ENCODE data around the gene GGTLC2. TPM values are rescaled to one million over a fixed set of nuclear protein-coding genes. Genes with fewer than 3 reads are reported as not detected.
A peak's percentile ranks its signal among the peaks of the same experiment; 100 is the strongest.
"Not testable (repeated sequence)": the region's sequence is repeated elsewhere in the genome, so short reads cannot be mapped to it uniquely, and the experiment has no call there.

GGTLC2 gene
- total RNA-seq, 4 donors from 2014 or later: not detected

DNA sequence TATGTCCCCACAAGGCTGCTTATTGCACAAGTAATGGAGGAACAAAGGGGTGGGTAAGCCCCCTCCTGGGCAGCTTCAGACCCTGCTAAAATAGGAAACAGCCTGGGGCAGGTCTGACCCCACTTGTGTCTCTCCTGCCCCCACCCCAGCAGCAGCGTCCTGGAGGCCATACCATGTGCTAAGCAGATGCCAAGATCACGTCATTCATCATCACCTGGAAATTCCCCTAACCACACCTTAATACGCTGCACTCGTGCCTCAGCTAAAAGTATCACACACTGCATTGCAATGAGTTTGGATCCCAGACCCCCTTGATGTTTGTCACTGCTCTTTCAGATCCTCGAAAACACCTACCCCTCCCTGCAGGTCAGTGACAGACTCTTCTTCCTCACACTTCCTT lies 27.8 kb upstream of the GGTLC2 start:
- no peak overlapping the region for H3K4me3 ChIP-seq (ENCODE audit: low read depth, poor library complexity, severe bottlenecking)
- no peak for DNase-seq (ENCODE audit: low spot score in 2 of 2)
- no peak for TF ChIP-seq POLR2A (IDR thresholded peaks at IDR 0.05)
- TF ChIP-seq, protein P1, sequence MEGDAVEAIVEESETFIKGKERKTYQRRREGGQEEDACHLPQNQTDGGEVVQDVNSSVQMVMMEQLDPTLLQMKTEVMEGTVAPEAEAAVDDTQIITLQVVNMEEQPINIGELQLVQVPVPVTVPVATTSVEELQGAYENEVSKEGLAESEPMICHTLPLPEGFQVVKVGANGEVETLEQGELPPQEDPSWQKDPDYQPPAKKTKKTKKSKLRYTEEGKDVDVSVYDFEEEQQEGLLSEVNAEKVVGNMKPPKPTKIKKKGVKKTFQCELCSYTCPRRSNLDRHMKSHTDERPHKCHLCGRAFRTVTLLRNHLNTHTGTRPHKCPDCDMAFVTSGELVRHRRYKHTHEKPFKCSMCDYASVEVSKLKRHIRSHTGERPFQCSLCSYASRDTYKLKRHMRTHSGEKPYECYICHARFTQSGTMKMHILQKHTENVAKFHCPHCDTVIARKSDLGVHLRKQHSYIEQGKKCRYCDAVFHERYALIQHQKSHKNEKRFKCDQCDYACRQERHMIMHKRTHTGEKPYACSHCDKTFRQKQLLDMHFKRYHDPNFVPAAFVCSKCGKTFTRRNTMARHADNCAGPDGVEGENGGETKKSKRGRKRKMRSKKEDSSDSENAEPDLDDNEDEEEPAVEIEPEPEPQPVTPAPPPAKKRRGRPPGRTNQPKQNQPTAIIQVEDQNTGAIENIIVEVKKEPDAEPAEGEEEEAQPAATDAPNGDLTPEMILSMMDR (IDR thresholded peaks at IDR 0.05): no peak
- WGBS, 2 donors: 8 to 17% methylated on average over 5 of the region's 5 CpGs
- intact Hi-C loops (cut with DNase I; ENCODE audit: low total_unique reads): no loop called here

DNA sequence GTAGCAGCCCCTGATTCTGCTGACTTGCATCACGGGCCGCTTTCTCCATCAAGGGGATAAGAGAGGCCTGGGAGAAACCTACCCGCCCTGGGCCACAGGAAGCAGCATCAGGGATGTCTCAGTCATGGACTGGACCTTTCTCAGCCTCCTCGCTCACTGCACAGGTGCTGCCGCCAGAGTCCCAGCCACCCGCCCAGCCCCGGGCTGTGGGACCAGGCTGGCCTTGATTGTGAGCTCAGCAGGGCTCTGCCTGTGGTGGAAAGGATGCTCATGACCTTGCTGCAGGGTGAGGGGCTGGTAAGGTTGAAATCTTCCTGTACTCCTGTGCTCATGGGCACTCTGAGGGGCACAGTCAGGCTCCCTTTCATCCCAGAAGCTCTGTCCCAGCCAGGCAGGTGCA lies 26.0 kb upstream of the GGTLC2 start:
- 90 to 92% methylated on average over 7 of the region's 7 CpGs for WGBS, 2 donors
- H3K4me3 ChIP-seq (ENCODE audit: low read depth, poor library complexity, severe bottlenecking): no peak overlapping the region
- intact Hi-C loops (cut with DNase I; ENCODE audit: low total_unique reads): no loop called here
- no peak for DNase-seq (ENCODE audit: low spot score in 2 of 2)
- no peak for TF ChIP-seq POLR2A (IDR thresholded peaks at IDR 0.05)
- TF ChIP-seq, protein P1 (IDR thresholded peaks at IDR 0.05): no peak

DNA sequence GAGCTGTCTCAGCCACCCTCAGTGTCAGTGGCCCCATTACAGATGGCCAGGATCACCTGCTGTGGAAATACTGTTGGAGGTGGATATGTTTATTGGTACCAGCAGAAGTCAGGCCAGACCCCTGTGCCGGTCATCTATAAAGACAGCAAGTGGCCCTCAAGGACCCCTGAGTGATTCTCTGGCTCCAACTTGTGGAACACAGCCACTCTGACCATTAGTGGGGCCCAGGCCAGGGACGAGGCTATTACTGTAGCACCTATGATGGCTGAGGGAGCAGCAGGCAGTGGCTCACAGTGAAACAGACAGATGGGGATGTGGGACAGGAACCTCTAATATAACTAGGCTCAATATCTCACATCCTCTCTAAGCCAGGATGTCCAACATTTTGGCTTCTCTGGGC lies 25.5 kb upstream of the GGTLC2 start:
- intact Hi-C loops (cut with DNase I; ENCODE audit: low total_unique reads): no loop called here
- peak in 1 of 2 donors; percentile 28 for DNase-seq (ENCODE audit: low spot score in 2 of 2)
- H3K4me3 ChIP-seq (ENCODE audit: low read depth, poor library complexity, severe bottlenecking): no peak overlapping the region
- WGBS, 2 donors: 70 to 72% methylated on average over 2 of the region's 2 CpGs
- no peak for TF ChIP-seq POLR2A (IDR thresholded peaks at IDR 0.05)
- TF ChIP-seq, protein P1 (IDR thresholded peaks at IDR 0.05): no peak

DNA sequence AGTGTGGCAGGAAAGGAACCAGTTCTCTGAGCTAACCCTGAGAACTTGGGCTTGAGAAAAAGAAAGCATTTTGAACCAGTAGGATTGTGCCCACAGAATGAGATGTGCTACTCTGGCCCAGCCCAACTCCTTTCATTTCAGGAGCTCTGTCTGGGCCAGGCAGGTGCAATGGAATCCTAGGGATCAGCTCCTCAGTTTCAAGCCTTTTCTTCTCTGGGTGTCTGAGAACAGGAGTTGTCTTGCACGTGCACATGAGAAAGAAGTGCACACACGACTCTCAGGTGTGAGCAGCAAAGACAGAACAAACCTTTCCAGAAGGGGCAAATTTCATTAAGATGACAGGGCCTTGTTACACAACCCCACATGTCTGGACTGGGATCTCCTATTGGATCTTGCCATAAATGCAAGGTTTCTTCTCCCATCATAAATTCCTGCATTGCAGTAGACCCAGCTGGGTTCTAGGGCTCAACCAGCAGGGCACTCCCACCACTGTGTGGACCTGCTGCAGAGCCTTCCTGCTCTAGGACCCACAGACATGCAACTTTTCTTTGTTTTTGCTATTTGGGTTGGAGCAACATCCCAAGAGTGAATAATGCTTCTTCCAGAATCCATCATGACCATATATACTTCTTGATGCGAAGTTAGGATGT lies 24.5 kb upstream of the GGTLC2 start:
- no peak overlapping the region for H3K4me3 ChIP-seq (ENCODE audit: low read depth, poor library complexity, severe bottlenecking)
- TF ChIP-seq, protein P1 (IDR thresholded peaks at IDR 0.05): no peak
- TF ChIP-seq POLR2A (IDR thresholded peaks at IDR 0.05): no peak
- intact Hi-C loops (cut with DNase I; ENCODE audit: low total_unique reads): no loop called here
- 54 to 61% methylated on average over 3 of the region's 3 CpGs for WGBS, 2 donors
- no peak for DNase-seq (ENCODE audit: low spot score in 2 of 2)

GRCh38 chr22:22628546-22629495 lies 15.6 kb upstream of the GGTLC2 start:
- WGBS, 2 donors: 77 to 88% methylated on average over 8 to 12 of the region's 18 CpGs
- DNase-seq (ENCODE audit: low spot score in 2 of 2): peak in 1 of 2 donors; percentile 53
- intact Hi-C loops (cut with DNase I; ENCODE audit: low total_unique reads); H3K4me3 ChIP-seq (ENCODE audit: low read depth, poor library complexity, severe bottlenecking): not testable (repeated sequence)

DNA sequence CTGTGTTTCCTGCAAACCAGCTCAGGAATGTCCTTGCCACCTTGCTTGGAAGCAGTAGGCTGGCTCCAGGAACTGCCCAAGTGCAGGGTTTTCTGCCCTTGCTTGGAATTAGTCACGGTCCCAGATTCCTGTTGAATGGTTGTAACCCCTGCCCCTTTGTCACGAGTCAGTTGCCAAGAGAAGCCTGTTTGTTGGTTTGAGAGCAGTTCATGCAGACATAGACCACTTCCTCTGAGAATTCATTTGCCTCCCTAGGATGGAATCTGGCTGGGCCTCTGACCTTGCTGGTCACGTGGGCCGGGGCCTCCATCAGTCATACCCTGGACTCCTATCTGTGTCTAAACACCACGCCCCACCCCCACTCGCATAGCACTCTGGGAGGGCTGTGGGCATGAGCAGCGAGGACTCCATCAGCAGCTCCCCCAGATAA lies 13.2 kb upstream of the GGTLC2 start:
- H3K4me3 ChIP-seq (ENCODE audit: low read depth, poor library complexity, severe bottlenecking); intact Hi-C loops (cut with DNase I; ENCODE audit: low total_unique reads): not testable (repeated sequence)
- WGBS, 2 donors: 59 to 62% methylated on average over 7 of the region's 7 CpGs
- DNase-seq (ENCODE audit: low spot score in 2 of 2): peak in 1 of 2 donors; percentile 53

- WGBS, 2 donors: 91% methylated on average over 11 of the region's 15 CpGs; no CpG with 5 or more reads in 1 of the 2 donors
- peak in 1 of 2 donors; percentile 73 for DNase-seq (ENCODE audit: low spot score in 2 of 2)
- H3K4me3 ChIP-seq (ENCODE audit: low read depth, poor library complexity, severe bottlenecking); intact Hi-C loops (cut with DNase I; ENCODE audit: low total_unique reads): not testable (repeated sequence)
These were observed 12.2 kb upstream of the GGTLC2 start for GRCh38 chr22:22632226-22632625.

- DNase-seq (ENCODE audit: low spot score in 2 of 2): peak in 1 of 2 donors; percentile 20
- H3K4me3 ChIP-seq (ENCODE audit: low read depth, poor library complexity, severe bottlenecking); intact Hi-C loops (cut with DNase I; ENCODE audit: low total_unique reads): not testable (repeated sequence)
- WGBS, 2 donors: 90 to 91% methylated on average over 13 to 14 of the region's 14 CpGs
These were observed 10.9 kb upstream of the GGTLC2 start for GRCh38 chr22:22633533-22633932.

- intact Hi-C loops (cut with DNase I; ENCODE audit: low total_unique reads); H3K4me3 ChIP-seq (ENCODE audit: low read depth, poor library complexity, severe bottlenecking): not testable (repeated sequence)
- WGBS, 2 donors: 0 to 37% methylated on average over 1 to 4 of the region's 7 CpGs
- DNase-seq (ENCODE audit: low spot score in 2 of 2): peak in 1 of 2 donors; percentile 34
These were observed 8.2 kb upstream of the GGTLC2 start for GRCh38 chr22:22636260-22636659.

GRCh38 chr22:22638313-22638712 lies 6.1 kb upstream of the GGTLC2 start:
- H3K4me3 ChIP-seq (ENCODE audit: low read depth, poor library complexity, severe bottlenecking); intact Hi-C loops (cut with DNase I; ENCODE audit: low total_unique reads); DNase-seq (ENCODE audit: low spot score in 2 of 2): not testable (repeated sequence)
- WGBS, 2 donors: 64% methylated on average over 5 of the region's 17 CpGs; no CpG with 5 or more reads in 1 of the 2 donors

Data from lower leg skin (tissue), 4 donors.